ENCODE results near the gene RSAD1.

DNA sequence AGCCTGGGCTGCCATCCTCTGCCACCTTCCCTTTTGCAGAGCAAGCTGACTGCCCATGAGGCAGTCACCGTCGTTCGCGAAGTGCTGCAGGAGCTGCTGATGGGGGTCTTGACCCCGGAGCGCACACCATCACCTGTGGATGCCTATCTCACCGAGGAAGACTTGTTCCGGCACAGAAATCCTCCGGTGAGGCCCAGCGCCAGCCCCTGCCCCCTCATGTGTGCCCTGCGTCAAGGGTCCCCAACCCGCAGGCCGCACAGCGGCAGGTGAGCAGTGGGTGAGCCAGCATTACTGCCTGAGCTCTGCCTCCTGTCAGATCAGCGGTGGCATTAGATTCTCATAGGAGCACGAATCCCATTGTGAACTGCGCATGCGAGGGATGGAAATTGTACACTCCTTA is 46.2 kb downstream of the RSAD1 start:
- TF ChIP-seq, protein P1, sequence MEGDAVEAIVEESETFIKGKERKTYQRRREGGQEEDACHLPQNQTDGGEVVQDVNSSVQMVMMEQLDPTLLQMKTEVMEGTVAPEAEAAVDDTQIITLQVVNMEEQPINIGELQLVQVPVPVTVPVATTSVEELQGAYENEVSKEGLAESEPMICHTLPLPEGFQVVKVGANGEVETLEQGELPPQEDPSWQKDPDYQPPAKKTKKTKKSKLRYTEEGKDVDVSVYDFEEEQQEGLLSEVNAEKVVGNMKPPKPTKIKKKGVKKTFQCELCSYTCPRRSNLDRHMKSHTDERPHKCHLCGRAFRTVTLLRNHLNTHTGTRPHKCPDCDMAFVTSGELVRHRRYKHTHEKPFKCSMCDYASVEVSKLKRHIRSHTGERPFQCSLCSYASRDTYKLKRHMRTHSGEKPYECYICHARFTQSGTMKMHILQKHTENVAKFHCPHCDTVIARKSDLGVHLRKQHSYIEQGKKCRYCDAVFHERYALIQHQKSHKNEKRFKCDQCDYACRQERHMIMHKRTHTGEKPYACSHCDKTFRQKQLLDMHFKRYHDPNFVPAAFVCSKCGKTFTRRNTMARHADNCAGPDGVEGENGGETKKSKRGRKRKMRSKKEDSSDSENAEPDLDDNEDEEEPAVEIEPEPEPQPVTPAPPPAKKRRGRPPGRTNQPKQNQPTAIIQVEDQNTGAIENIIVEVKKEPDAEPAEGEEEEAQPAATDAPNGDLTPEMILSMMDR (IDR thresholded peaks at IDR 0.05), result no peak
- TF ChIP-seq POLR2AphosphoS5 (IDR thresholded peaks at IDR 0.05) (no peak), EP300 (IDR thresholded peaks at IDR 0.05) (no peak)
